Fibroblast of the aortic adventitia (primary cell): ENCODE measurements around the gene CEP68. TPM values are rescaled to one million over a fixed set of nuclear protein-coding genes. Genes with fewer than 3 reads are reported as not detected.
A peak's percentile ranks its signal among the peaks of the same experiment; 100 is the strongest.
"Not testable (repeated sequence)": the region's sequence is repeated elsewhere in the genome, so short reads cannot be mapped to it uniquely, and the experiment has no call there.

Experiments
- DNase-seq: peaks from one replicate; pipeline ENCODE4 v3.0.0-alpha.2; 2010; ENCODE audit warnings: low read depth
- H3K4me3 ChIP-seq: 2 replicates; pipeline ENCODE4 v1.5.1; 2011; ENCODE audit warnings: low read depth, mild to moderate bottlenecking, control low read depth, low read length, moderate library complexity
- CTCF ChIP-seq: IDR thresholded peaks from 2 replicates; pipeline ENCODE4 v1.5.1; 2011; ENCODE audit warnings: mild to moderate bottlenecking, low read length, control low read depth, inconsistent platforms; ENCODE audit not compliant: insufficient read depth
- total RNA-seq: library from RNA; depleted of rRNA; stranded (reverse); fragments of >200 nt; gene quantifications from 2 replicates; pipeline ENCODE4 v1.2.3, GENCODE V29; 2012; ENCODE audit warnings: low replicate concordance

CEP68 gene
- total RNA-seq, 1 donor: 12.3 TPM

DNA sequence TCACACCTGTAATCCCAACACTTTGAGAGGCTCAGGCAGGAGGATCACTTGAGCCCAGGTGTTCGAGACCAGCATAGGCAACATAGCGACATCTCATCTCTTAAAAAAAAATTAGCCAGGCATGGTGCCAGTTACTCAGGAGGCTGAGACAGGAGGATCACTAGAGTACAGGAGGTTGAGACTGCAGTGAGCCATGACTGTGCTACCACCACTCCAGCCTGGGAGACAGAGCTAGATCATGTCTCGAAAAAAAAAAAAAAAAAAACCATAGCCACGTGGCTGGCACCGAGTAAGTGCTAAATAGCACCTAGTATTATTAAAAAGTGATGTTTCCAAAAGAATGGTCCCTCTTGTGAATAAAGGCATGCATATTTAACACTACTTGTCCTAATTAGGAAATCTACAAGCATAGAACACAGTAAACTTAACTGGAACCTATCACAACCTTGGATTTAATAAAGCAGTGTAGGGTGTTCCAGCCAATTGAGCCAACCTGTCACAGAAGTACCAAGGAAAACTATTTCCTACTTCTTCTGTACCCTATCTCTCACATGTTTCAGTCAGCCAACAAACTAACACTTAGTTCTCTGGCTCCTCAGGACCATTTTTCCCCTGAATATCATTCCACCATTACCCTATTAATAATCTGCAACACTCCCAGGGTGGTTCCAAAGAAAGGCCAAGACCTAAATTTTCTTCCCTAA lies 64.9 kb downstream of the CEP68 start:
- no peak for TF ChIP-seq CTCF
- H3K4me3 ChIP-seq: no peak overlapping the region
- DNase-seq: no peak

DNA sequence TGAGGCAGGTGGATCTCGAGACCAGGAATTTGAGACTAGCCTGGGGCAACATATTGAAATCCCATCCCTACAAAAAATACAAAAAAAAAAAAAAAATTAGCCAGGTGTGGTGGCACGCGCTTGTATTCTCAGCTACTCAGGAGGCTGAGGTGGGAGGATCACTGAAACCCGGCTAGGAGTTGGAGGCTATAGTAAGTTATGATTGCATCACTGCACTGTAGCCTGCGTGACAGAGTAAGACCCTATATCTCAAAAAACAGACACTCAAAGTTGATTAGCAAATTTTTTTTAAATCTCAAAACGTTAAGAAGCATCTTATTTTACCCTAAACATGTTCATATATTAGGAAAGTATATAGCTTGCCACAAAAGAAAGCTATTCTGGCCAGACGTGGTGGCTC lies 66.1 kb downstream of the CEP68 start:
- TF ChIP-seq CTCF: no peak
- H3K4me3 ChIP-seq: no peak overlapping the region
- no peak for DNase-seq

DNA sequence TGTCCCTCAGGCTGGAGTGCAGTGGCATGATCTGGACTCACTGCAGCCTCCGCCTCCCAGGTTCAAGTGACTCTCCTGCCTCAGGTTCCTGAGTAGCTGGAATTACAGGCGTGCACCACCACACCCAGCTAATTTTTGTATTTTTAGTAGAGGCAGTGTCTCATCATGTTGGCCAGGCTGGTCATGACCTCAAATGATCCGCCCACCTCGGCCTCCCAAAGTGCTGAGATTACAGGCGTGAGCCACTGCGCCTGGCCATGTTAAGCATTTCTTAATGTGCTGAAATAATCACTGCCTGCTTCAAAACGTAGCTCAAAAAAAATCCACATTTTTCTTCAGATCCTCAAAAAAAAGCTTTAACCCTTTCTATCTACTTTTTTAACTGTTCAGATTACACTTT lies 69.2 kb downstream of the CEP68 start:
- peak; percentile 55 for DNase-seq
- not testable (repeated sequence) for H3K4me3 ChIP-seq

DNA sequence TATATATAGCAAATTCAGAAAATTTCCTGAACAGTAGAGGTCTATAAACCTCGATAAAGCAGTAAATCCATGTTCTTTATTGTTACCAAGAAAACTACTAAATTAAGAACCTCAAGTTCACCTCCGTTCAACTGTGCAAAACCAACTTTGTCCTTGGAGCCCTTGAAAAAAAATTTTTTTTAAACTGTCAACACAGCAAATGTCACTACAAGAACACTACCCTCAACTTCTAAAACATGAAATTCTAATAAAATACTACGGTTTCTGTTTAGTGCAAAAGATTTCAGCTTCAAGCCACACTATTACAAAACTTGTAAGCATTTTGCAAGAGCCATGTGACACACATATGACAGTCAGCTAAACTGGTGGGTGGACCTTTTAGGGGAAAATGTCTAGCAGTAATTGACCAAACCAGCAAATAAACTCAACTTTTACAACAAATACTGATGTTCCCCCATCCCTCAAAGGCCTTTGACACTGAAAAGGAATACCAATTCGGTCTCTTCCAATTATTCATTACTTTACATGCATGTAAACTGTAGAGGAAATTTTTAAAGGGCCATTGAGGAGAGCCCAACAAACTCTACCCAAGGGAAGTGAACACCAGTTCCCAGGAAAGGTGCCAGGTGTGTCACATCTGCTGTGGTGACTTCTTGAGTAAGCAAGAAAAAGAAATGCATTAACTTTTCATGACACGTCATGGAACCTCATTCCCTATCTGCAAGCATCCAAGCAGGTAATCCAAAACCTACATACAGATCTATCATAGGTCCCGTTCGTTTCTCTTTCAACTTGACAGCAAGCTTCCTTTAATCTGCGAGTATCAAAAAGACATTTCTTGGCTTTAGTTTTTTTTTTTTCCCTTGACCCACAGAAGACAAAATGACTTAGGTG lies 72.3 kb downstream of the CEP68 start:
- no peak for TF ChIP-seq CTCF
- H3K4me3 ChIP-seq: peak overlapping the region; percentile 97
- DNase-seq: peak; percentile 63

- peak overlapping the region; percentile 97 for H3K4me3 ChIP-seq
- no peak for TF ChIP-seq CTCF
- no peak for DNase-seq
These were observed 73.1 kb downstream of the CEP68 start for GRCh38 chr2:65129286-65129825.

GRCh38 chr2:65129826-65130663 lies 73.8 kb downstream of the CEP68 start, which contains the start of gene RAB1A:
RAB1A (minus strand) TSS chr2:65130106; CDS start chr2:65129915, 191 bp downstream.
- peak within 1 kb of the TSS; percentile 97 for H3K4me3 ChIP-seq
- TF ChIP-seq CTCF: peak; percentile 44
- DNase-seq: peak; percentile 100
